Aorta (tissue), 5 donors: ENCODE data around the gene MYL12B. TPM values are rescaled to one million over a fixed set of nuclear protein-coding genes. Genes with fewer than 3 reads are reported as not detected.

ENCODE experiments used
- ATAC-seq: fragments of 200-7000 bp; cut with Tn5 transposase; one replicate; pipeline ENCODE4 v1.9.1; 2022; ENCODE audit warnings: moderate library complexity; ENCODE audit not compliant: low FRiP score
- DNase-seq, 2 donors: peaks; one replicate each; pipeline ENCODE4 v3.0.0-alpha.2; 2020
- H3K27ac ChIP-seq, 2 donors: one replicate each; pipeline ENCODE4 v1.5.1; 2013; ENCODE audit warnings: low read length in 2 of 2, mild to moderate bottlenecking in 2 of 2, moderate library complexity in 2 of 2, control low read depth in 1 of 2, inconsistent platforms in 1 of 2, low read depth in 1 of 2
- H3K27me3 ChIP-seq, 2 donors: one replicate each; pipeline ENCODE4 v1.6.1; 2013; ENCODE audit warnings: control low read depth in 1 of 2, low read length in 1 of 2, mild to moderate bottlenecking in 1 of 2, moderate library complexity in 1 of 2; ENCODE audit not compliant: insufficient read depth in 2 of 2, control insufficient read depth in 1 of 2
- H3K36me3 ChIP-seq, 2 donors: one replicate each; pipeline ENCODE4 v1.6.1; 2013; ENCODE audit warnings: control low read depth in 1 of 2, low read length in 1 of 2, mild to moderate bottlenecking in 1 of 2; ENCODE audit not compliant: insufficient read depth in 2 of 2, control insufficient read depth in 1 of 2
- H3K4me1 ChIP-seq, 2 donors: one replicate each; pipeline ENCODE4 v1.6.1; 2013; ENCODE audit warnings: low read length in 2 of 2, control low read depth in 1 of 2, mild to moderate bottlenecking in 1 of 2, moderate library complexity in 1 of 2; ENCODE audit not compliant: insufficient read depth in 2 of 2, control insufficient read depth in 1 of 2
- H3K4me3 ChIP-seq, 2 donors: one replicate each; pipeline ENCODE4 v1.5.1; 2013; ENCODE audit warnings: low read length in 2 of 2, control low read depth in 1 of 2, mild to moderate bottlenecking in 1 of 2
- H3K9me3 ChIP-seq: one replicate; pipeline ENCODE4 v1.6.1; 2013; ENCODE audit warnings: mild to moderate bottlenecking, low read length; ENCODE audit not compliant: control insufficient read depth
- WGBS, 2 donors: extraction: QIAGEN DNeasy Blood & Tissue Kit; methylation state at CpG; one replicate each; pipeline ENCODE4 v1.1.7; 2013; 5-methylcytosine and 5-hydroxymethylcytosine counted together
- intact Hi-C, 2 donors: fragments of 100-400 bp; cut with DNase I; formaldehyde crosslinking; loops; one replicate each; pipeline versions ENCODE4 v1.14.2 to v1.15.0; 2022
- polyA plus RNA-seq, 2 donors: library from polyadenylated mRNA; stranded (reverse); fragments of 200-250 nt; gene quantifications; one replicate each; pipeline ENCODE4 v1.2.3, GENCODE V29; 2013
- total RNA-seq, 2 donors: library from RNA; stranded (reverse); fragmentation: NEBNext Ultra II Directional; extraction: Animal tissue kit (Norgen Biotek cat#: 25700); gene quantifications; one replicate each; pipeline ENCODE4 v1.2.1, GENCODE V29; 2021
- donor health status: healthy with polysubstance abuse.
- donor health status: Bipolar disorder and iron deficiency.
- donor health status: DM: no; HTN: no; CAD: no.
- donor health status: DM: no; HTN: no; CAD: no.
- donor health status: DM: yes; HTN: yes; CAD: no.

MYL12B gene
- total and polyA plus RNA-seq, 4 donors: 259 to 661 (median 379) TPM

DNA sequence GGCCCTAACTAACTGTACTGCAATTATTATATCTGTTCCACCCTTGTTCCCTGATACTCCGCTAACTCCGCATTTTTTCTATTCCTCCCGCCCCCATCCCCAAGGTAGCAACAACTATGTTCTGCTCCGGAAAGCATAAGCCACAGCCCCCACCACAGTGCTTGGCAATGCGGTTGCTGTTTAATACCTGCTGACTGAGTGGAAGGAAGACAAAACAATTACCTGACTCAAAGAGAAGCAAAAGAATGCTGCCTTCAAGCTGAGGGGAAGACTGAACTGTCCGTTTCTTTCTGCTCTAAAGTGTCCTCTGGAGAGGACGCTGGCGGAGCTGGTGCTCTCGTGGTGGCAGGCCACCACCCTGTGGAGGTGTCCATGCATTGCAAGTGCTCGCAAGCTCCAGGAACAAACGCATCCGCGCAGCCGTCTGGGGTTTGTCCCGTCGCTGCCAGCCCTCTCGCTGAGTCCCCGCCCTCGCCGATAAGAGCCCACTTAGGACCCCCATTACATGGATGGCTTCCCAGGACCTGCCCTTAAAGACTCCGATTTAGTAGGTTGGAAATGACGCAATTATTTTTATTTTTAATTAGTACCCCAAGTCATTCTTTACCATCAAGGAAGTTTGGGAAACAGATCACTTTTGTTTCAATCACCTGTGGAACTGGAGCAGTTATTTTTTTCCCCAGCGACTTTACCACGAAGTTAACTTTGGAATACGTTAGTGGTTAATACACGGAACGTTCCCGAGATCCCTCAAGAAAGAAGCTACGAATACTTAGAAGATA, 15.9 kb upstream of the MYL12B start:
- intact Hi-C loops: loop anchor here (2.0 to 10.0 kb wide), 3 partner anchors 95 to 314 kb away; partner anchors contain the start of gene LPIN2 (in 1 of the 2)
- no peaks in the 10 kb centered on the region for H3K9me3 ChIP-seq
- ATAC-seq (peak; percentile 92), DNase-seq (peak; percentile 94)
- peaks cover 0 to 1% of the 10 kb centered on the region in 2 donors for H3K4me1 ChIP-seq
- H3K4me3 ChIP-seq: peak overlapping the region; percentile 84 to 93
- 2 to 4% methylated on average over 29 of the region's 29 CpGs for WGBS, 2 donors
- H3K27me3 ChIP-seq: no peaks in the 10 kb centered on the region
- H3K27ac ChIP-seq: peak overlapping the region; percentile 91 to 99
- no peaks in the 10 kb centered on the region for H3K36me3 ChIP-seq

DNA sequence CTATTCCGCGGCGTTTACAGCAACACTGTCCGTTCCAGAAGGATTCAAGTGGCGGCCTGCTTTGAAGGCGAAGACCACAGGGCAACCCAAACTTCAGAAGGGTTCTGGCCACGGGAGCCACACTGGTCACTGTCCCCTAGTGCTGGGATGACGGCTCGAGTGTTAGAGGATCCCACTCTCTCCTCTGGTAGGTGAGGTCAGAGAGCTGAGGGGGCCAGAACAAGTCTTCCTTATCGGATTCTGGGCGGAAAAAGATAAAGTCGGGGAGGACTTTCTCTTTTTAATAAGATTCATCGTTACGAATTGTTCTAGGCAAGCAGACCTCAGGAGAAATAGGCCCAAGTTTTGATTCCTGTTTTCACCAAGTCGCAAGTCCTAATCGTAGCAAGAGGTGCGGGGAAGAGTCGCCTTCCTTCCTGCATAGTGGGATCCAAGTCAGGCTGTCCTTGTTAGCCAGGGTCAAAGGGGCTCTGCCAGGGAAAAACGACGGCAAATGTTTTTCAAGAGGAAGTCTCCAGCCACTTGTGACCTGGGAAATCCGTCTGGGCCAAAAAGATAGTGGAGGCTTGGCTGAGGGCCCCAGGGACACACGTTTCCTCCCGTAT, 15.2 kb upstream of the MYL12B start:
- Histone ChIP-seq H3K36me3 (no peaks in the 10 kb centered on the region), H3K27me3 (no peaks in the 10 kb centered on the region), H3K9me3 (no peaks in the 10 kb centered on the region), H3K27ac (peak overlapping the region; percentile 91 to 99), H3K4me3 (peak overlapping the region; percentile 63 to 84), H3K4me1 (peaks cover 0 to 1% of the 10 kb centered on the region in 2 donors)
- 9 to 11% methylated on average over 23 of the region's 23 CpGs for WGBS, 2 donors
- peak in 1 of 2 donors; percentile 67 for DNase-seq
- peak; percentile 51 for ATAC-seq
- intact Hi-C loops: loop anchor here (2.0 to 10.0 kb wide), 3 partner anchors 96 to 314 kb away; partner anchors contain the start of gene LPIN2 (in 1 of the 2)

DNA sequence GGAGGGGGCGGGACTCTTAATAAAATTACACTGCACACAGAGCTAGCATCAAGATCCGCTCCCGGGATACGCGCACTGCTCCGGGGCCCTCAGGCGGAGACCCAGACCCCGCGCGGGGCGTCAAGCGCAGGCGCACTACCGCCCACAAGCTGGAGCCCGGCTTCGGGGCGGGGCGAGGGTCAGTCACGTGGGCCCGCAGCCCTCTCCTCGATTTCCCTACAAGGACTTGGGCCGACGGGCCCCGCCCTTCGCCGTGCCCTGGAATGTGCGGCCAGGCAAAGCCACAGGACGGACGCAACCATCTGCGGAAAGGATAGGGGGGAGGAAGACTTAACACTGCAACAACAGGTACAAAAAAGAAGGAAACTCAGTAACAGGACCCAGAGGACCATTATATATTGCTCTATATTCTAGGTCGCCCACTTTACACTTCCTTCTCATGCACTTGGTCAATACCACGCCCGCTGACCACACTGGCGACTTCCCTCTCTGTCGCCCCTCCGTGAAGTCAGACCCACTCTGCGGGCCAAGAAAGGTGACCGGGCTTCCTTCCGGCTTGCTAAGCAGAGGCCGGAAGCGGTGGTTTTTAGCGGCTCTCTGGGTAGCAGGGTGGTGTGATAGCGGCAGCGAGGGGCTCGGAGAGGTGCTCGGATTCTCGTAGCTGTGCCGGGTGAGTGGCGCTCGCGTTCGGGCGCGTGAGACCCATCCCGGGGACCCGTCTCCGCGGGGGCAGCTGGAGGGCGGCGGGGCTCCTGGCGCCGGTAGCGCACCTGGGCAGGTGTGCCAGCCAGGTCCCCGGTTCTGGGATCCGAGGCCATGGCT, 14.5 kb upstream of the MYL12B start, which contains the start of gene MYL12A:
Gene MYL12A, plus strand, starts transcription at position 562 of the 822 bp plus-strand sequence. CDS start 5,447 bp downstream, outside the sequence.
- peak; percentile 99 for DNase-seq
- 0% methylated on average over 63 to 65 of the region's 65 CpGs for WGBS, 2 donors
- H3K36me3 ChIP-seq: no peaks in the 10 kb centered on the region
- intact Hi-C loops: loop anchor here (2.0 to 10.0 kb wide), 3 partner anchors 97 to 315 kb away; partner anchors contain the start of gene LPIN2 (in 1 of the 2)
- H3K9me3 ChIP-seq: no peaks in the 10 kb centered on the region
- peak; percentile 95 for ATAC-seq
- no peaks in the 10 kb centered on the region for H3K27me3 ChIP-seq
- peak within 1 kb of the TSS; percentile 91 to 99 for H3K27ac ChIP-seq
- peaks cover 0 to 1% of the 10 kb centered on the region in 2 donors for H3K4me1 ChIP-seq
- H3K4me3 ChIP-seq: peak within 1 kb of the TSS; percentile 84 to 97

DNA sequence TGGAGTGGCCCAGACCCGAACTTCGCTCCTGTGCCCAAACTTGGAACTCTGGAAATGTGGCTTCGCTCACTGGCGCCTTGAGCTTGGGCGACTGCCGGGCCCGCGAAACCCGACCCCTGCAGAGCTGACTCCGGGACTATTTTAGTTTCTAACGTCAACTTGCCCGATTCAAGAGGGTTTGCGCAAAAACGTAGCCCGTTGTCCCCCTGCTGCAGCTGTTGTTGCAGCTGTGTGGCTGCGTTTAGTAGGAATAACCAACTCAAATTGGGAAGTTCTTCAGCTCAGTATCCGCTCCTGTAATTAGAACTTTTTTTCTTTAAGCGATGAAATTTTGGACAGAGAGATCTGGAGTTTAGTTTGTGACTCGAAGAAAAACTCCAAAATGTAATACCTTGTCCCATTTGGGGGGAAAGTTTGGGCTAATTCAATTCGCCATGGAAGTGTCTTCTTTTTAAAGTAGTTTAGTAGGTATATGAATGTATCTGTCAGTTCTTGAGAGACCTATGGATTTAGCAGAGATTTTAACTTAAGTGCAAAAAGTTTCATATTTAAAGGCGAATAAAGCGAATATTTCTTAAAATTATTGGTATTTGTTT, 13.8 kb upstream of the MYL12B start:
- peaks cover 0 to under 1% of the 10 kb centered on the region in 2 donors for H3K36me3 ChIP-seq
- intact Hi-C loops: loop anchor here (5.0 to 10.0 kb wide), 2 partner anchors 233 to 316 kb away; partner anchors contain the start of gene LPIN2 (in 1 of the 2)
- WGBS, 2 donors: 0% methylated on average over 22 of the region's 22 CpGs
- no peaks in the 10 kb centered on the region for H3K27me3 ChIP-seq
- peak overlapping the region; percentile 90 to 99 for H3K27ac ChIP-seq
- peaks cover 0 to 3% of the 10 kb centered on the region in 2 donors for H3K4me1 ChIP-seq
- peak overlapping the region; percentile 81 to 97 for H3K4me3 ChIP-seq
- ATAC-seq (peak; percentile 16), DNase-seq (no peak)
- no peaks in the 10 kb centered on the region for H3K9me3 ChIP-seq

DNA sequence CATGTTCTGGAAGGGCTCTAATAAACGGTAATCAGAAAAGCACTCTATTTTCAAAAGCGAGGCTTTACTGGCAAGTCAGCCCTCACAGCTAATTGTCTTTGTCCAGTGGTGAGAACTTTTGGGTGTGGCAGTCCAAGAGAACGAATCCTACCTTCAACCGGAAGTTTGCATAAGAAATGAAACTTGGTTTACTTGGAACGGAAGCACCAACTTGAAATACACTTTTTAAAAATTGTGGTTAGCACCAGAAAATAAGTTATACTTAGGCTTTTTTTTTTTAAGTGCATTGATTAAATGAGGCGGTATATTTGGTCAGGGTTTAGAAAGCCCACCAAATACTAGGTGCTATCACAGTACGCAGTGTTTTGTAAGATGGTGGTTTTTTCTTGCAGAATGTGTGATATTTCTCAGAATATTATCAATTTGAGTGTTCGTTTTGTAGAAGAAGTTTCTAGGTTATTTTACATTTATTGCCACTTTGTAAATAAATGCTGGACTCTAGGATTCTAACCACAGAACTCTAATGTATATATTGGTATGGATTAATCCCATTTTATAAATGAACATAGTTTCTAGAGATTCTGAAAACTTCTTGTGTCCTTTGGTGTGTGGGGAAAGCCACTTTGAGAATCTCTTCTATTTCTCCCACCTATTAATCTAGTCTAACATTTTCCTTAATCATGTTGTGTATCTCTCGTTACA, 13.1 kb upstream of the MYL12B start:
- intact Hi-C loops: loop anchor here (5.0 to 10.0 kb wide), 2 partner anchors 234 to 317 kb away; partner anchors contain the start of gene LPIN2 (in 1 of the 2)
- Histone ChIP-seq H3K4me1 (peaks cover 0 to 4% of the 10 kb centered on the region in 2 donors), H3K36me3 (peaks cover 0 to 3% of the 10 kb centered on the region in 2 donors), H3K9me3 (no peaks in the 10 kb centered on the region), H3K4me3 (peak overlapping the region; percentile 81 to 97), H3K27me3 (no peaks in the 10 kb centered on the region), H3K27ac (peak overlapping the region; percentile 76 to 90)
- WGBS, 2 donors: 1% methylated on average over 9 of the region's 9 CpGs
- DNase-seq (no peak), ATAC-seq (no peak)

DNA sequence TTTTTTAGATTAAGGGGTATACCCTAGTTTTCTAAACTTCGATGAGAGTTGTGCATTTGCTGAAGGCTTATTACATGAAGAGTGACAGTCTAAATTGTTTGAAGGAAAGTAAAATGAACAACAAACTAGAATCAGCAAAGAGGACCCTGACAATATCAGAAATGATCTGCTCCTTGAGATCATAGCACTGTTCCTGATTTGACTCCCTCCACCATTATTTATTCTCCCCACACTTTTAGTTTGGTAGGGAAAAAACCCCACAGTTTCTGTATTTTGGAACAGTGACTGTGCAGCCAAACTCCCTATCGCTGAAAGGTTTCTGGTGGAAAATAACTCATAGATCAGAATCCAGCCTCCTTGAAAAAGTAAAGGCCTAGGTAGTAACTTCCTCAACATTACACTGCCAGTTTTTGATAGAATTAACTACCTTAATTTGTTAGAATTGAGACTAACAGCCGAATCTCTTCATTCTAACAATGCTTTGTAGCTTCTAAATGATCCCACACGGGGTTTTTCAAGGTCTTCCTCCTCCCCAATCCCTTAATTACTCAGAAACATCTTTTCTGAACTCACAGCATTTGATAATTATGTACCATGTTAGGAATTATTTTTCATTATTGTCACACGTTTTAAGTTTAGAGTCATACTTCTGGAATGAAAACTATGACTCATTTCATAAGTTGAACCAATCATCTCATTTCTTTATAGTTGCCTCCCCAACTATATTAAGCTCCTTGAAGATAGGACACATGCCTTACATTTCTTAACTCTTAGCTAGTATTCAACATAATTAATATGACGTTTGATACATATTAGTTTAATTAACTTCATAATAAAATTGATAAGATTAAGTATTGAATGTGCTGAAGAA, 11.5 kb upstream of the MYL12B start:
- DNase-seq (no peak), ATAC-seq (no peak)
- Histone ChIP-seq H3K4me1 (peaks cover 0 to 6% of the 10 kb centered on the region in 2 donors), H3K36me3 (peaks cover 2 to 9% of the 10 kb centered on the region in 2 donors), H3K27me3 (no peaks in the 10 kb centered on the region), H3K27ac (peak overlapping the region; percentile 93 to 97), H3K9me3 (no peaks in the 10 kb centered on the region), H3K4me3 (peak overlapping the region in 1 of 2 donors; percentile 44)
- intact Hi-C loops: no loop called here
- WGBS, 2 donors: 7 to 12% methylated on average over 6 of the region's 6 CpGs
